NCI-H526 (cell line): Measurements from ENCODE around the gene FADS1.

Source experiments
- DNase-seq, 2 experiments: peaks; one replicate each; lab custom pipeline; 2025; lab: John Stamatoyannopoulos, UW

The FADS1 gene

DNA sequence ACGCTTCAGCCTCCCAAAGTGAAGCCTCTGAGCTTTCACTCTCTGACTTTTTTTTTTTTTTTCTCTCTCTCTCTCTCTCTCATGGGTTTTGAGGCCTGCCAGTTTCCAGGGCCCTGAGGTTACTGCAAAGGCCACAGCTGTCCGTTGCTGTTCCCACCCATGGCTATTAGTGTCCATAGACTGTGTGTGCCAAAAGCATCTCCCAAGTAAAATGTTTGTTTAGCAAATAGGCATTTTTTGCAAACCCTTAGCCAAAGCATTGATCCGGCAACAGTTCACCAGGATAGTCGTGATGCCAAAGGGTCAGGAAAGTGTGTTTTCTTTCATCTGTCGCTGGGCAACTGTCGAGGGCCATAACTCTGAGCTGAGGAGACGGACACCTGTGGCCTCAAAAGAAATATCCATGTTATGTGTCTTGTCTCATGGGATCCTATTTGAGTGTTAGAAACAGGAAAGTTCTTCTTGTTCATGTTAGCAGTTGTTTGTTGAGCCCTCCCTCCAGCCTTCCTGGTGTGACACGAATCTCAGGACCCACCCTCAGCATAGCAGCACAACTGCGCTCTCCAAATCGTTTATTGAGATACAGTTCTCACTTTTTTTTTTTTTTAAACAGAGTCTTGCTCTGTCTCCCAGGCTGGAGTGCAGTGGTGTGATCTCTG, 29.7 kb upstream of the FADS1 start:
- DNase-seq: no peak

DNA sequence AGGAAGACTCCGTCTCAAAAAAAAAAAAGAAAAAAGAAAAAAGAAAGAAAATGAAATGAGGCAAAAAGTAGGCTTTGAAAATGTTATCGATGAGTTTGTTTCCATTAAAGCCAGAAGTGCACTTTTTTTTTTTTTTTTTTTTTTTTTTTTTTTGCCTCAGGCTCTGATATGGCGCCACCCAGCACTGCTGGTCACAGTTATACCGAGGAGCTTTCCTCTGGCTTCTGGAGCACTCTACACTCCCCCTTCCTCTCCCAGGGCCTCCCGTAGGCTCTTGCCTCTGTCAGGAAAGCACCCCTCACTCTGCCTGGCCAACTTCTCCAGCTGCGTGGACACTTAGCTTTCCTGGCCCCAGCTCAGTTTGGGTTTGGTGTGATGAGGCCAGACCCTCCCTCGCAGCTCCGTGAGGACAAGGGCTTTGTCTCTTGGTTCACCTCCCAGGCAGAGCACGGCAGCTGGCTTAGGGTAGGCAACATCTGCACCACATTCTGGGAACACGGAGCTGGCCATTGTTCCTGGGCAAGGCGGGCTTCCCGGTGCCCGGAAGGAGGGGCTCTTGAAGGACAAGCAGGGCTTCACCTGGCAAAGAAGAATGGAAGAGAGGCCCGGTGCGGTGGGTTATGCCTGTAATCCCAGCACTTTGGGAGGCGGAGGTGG, 28.2 kb upstream of the FADS1 start:
- DNase-seq: no peak

DNA sequence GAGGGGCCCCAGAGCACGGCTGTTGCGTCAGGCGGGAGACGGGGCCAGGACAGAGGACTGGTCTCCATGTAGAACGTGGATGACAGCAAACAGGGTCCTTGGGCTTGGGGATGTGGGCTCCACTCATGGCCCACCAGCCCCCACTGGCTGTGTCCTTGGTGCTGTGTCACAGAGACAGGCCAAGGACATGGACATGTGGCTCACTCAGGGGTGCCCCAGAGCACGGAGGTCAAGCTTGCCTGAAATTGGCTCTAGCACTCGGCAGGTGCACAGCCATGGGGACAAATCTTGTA, 25.7 kb upstream of the FADS1 start:
- DNase-seq: no peak

DNA sequence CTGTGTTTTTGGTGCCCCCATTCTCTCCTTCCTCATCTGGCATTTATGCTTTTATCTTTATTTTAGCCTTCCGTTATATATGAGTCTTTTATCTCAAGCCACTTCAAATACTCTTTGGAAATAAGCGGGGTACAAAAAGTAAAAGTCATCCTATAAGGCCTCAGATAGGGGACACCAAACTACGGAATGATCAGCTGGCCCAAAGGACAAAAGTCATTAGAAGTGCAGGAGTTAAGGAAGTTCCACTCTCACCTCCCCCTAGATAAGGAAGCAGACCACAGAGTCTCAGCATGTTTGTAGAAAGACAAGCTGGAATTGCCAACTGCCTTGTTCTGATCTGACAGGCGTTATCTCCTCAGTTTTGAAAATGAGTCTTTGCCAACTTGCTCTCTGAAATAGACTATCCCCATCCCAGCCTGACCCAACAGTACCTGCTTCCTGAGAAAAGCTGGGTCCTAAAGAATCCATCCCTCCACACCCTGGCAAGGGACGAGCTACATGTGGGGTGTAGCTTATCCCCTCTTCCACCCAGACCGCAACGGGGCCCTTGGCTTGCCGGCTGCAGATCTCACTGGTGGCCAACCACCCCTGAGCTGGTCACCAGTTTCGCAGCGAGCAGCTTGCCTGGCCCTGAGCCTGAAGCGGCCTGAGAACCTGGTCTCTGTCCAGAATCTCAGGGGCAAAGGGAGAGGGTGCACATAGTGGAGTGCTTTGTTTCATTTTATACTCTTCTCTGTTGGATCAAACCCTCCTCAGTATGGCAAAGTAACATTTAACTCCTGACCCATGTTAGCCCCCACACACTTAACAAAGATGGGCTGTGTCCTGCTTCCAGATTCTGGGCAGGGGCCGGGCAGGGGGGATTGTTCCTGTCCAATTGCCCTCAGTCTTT, 25.1 kb upstream of the FADS1 start:
- no peak for DNase-seq

DNA sequence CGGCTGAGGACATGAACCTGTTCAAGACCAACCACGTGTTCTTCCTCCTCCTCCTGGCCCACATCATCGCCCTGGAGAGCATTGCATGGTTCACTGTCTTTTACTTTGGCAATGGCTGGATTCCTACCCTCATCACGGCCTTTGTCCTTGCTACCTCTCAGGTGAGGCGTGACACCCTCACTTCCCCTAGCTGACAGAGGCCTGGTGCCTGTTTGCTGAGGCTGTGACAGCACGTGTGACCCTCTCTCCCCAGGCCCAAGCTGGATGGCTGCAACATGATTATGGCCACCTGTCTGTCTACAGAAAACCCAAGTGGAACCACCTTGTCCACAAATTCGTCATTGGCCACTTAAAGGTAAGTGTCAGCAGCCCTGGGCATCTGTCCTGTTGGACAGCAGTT, 23.6 kb upstream of the FADS1 start:
- DNase-seq: no peak

DNA sequence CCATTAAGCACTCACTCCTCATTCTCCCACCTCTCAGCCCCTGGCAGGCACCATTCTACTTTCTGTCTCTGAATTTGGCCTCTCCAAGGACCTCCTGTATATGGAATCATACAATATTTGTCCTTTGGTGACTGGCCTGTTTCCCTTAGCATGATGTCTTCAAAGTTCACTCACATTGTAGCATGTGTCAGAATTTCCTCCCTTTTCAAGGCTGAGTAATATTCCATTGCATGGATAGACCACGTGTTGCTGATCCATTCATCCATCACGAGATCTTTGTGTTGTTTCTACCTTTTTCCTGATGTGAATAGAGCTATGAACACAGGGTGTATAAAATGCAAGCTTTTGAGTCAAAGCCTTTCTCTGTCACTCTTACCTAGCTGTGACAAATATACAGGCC, 22.9 kb upstream of the FADS1 start:
- DNase-seq: no peak

DNA sequence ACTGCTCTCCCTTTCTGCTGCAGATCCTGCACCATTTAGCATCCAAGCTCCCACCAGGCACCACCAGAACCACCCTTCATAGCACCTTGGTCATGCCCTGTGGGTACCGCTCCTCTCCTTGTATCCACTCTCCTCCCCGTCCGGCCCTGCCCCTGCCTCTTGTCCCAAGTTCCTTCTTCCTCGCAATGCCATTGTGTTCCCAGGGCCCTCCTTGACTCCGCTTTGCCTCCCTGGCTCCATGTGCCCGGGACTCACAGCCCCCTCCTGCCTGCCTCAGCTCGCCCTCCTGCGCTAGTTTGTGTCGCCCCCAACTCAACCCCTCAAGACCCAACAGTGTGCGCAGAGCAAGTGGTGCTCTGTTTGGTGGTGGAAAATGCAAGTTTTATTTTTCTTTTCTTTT, 22.1 kb upstream of the FADS1 start:
- no peak for DNase-seq

DNA sequence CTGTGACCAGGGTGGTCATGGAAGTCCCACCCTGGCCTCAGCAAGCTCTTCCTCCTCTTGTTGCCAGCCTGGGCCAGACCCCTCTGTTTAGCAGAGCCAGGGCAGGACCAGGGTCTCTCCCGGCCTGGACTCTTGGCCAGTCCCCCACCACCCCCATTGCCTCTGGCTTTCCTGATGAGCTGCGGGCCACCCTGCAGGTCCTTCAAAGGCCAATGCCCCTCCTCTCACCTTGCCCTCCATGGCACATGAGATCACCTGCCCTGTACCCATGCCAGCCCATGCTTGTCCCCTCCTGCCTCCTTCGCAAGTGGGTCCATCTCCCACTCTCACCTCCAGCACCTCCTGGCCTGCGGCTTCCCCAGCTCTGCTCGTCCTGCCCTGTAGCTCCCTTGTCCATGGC, 21.7 kb upstream of the FADS1 start:
- DNase-seq: no peak

DNA sequence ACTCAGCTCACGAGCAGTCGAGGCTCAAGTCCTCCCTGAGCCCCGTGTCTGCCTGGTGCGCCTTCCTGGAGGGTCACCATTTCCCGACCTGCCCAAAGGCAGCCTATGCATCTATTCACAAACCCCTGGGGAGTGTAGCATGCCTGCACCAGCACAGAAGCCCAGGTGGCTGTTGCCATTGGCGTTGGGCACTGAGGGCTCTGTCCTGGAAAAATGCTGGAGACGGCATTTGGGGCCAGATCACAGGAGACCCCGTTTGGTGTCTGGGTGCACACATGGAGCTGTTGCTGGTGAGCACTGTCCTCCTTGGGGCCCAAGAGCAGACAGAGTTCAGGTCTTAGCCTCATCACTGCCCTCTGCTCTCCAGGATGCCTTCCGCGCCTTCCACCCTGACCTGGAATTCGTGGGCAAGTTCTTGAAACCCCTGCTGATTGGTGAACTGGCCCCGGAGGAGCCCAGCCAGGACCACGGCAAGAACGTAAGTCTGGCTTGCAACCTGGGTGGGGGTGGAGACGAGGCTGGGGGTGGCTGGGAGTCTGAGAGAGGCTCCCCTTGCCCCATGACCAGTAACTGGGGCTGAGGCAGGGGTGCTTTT, 20.7 kb upstream of the FADS1 start:
- DNase-seq: no peak

DNA sequence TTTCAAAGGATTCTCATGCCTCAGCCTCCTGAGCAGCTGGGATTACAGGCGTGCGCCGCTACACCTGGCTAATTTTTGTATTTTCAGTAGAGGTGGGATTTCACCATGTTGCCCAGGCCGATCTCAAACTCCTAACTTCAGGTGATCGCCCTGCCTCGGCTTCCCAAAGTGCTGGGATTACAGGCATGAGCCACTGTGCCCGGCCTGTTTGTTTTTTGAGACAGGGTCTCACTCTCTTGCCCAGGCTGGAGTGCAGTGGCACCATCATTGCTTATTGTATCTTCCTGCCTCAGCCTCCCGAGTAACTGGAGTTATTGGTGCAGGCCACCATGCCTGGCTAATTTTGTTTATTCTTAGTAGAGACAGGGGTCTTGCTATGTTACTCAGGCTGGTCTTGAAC, 19.4 kb upstream of the FADS1 start:
- DNase-seq: no peak

DNA sequence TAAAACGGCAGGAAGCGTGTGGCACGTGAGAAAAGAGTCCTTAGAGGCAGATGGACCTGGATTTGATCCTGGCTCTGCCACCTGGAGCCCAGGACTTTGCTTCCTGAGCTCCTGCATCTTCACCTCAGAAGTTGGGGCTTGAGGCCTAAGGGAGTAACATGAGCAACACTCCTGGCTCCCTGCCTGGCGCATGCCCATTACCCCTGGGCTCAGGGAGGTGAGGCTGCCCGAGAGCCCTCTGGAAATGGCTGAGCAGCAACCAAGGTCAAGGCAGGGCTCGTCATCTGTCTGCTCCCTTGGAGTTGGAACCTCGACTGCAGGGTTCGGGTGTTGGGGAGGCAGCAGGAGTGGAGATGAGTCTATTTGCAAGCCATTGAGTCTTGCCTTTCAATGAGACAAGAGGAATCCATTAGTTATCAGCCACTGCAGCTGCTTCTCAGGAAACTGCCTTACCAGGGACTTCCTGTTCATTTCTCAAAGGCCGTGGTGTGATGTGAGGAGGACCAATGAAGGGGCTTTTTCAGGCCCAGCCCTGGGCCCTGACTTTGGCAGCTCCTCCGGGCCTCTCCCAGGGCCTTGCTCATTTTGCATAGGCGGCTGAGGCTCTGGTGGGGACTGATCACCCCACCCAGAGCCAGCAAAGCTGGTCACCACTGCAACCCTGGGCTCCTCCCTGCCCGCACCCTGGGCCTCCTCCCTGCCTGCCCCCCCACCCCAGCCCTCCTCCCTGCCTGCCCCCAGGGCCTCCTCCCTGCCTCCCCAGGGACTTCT, 17.7 kb upstream of the FADS1 start:
- peak; percentile 79 to 91 for DNase-seq

DNA sequence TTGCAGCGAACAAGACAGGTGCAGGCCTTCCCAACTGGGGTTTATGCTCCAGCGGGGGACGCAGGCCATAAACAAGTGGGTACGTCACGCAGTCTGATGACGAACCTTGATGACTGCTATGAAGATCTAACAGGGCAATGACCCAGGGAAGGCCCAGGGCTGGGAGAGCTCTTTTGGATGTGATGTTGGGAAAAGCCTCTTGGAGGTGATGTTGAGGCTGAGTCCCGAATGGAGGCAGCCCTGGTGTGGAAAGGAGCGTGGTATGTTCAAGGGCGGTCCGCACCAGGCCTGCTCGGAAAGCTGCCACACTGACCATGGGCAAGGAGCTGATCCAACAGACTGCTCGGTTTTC, 17.1 kb upstream of the FADS1 start:
- peak in 1 of 2 experiments; percentile 47 for DNase-seq

DNA sequence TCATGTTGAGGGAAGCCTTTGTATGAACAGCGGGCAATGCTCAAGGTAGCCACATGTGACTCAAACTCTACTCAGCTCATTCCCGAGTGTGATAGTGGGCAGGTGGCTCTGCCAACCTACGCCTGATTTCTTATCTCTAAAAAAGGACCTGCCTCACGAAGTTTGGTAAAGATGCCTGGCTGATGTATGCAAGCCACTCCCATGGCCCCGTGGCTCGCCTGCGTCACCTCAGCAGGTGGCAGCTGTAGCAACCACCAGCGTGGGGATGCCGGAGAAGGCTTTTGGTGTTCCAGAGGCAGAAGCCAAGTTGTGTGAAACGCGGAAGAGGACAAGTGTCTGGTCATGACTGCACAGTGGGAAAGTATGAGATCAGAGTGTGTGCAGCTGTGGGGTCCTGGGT, 16.7 kb upstream of the FADS1 start:
- DNase-seq: peak; percentile 20 to 73

DNA sequence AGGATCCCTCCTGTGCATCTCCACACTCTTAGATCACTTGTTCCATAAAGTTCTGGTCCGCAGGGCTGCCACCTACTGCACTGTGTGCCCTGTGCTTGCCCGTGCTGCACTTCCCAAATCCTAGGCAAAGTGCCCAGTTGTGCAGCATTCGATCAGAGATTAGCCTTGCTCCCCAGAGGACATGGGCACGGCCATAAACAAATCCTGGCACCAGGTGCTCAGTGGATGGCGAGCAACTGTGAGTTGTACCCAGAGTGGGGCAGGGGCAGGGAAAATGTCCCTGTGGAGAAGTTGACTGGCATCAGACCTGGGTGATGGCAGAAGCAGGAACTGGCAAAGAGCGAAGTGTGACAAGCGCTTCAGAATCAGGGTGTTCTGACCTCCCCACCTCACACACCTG, 16.0 kb upstream of the FADS1 start:
- DNase-seq: peak; percentile 39 to 57

DNA sequence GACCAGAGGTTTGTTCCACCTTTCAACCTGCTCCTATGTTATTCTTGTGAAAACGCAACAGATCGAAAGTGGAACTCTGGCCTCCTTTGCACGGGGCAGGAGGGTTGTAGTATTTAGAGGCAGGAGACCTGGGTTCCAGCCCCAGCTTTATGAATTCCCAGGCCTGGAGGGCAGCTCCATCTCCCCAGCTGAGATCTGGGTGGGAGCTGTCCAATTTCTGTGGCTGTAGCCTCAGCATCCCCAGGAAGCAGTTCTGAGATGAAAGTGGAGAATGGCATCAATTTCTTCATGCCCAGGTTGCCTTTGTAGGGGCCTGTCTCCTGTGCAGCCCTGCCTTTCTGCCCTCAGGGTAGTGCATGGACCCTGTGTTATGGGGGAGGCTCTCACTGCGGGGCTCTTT, 15.4 kb upstream of the FADS1 start:
- no peak for DNase-seq

DNA sequence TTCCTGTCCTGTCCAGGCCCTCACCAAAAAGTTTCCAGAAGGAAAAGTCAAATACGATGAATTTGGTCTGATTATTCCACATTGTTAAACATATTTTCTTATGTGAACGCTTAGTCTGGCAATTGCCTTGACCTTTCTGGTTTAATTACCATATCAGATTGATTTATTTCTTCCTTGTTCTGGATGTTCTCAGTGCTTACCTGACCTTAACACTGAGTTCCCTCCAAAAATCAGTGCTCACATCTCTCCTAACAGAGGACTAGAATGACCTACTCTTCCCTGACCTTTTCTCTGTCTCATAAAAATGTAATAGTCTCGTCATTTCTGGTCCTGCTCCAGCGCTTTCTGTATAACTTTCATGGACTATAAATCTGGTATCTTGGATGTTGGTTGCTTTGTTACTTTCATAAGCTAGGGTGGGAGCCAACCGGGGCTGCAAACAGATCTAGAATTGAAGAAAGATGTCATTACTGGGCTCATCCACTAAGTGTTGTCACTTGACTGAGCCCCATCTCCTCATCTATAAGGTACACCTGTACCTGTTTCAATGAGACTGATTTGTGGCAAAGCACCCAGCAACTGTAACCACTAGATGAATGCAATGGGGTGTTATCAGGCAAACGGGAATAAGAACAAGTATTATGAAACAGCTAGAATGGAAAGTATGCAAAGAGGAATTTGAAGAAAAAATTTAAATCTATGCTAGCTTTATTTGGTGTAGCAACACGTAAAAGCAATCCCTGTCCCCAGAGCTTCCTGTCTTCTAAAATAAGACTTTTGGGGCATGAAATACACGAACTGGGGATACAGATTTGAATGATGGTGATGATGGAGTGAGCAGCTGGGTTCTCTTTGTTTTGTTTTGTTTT, 13.7 kb upstream of the FADS1 start:
- DNase-seq: no peak

DNA sequence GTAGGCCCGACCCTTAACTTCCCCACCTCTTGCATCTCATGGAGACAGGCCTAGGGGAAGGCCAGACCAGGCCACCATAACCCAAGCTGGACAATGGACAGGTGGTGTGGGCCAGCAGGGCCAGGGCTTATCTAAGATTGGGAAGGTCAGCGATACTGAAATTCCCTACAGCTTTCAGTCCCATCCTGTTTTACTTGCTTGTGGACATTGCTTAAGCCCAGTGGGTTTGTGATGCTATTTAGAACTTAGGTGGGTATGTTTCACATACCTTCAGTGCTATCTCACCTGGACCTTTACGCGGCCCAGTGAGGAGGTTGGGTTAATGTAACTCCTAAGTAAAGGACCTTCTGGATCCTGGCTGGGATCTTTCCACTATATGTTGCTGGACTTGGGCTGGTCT, 13.0 kb upstream of the FADS1 start:
- no peak for DNase-seq

DNA sequence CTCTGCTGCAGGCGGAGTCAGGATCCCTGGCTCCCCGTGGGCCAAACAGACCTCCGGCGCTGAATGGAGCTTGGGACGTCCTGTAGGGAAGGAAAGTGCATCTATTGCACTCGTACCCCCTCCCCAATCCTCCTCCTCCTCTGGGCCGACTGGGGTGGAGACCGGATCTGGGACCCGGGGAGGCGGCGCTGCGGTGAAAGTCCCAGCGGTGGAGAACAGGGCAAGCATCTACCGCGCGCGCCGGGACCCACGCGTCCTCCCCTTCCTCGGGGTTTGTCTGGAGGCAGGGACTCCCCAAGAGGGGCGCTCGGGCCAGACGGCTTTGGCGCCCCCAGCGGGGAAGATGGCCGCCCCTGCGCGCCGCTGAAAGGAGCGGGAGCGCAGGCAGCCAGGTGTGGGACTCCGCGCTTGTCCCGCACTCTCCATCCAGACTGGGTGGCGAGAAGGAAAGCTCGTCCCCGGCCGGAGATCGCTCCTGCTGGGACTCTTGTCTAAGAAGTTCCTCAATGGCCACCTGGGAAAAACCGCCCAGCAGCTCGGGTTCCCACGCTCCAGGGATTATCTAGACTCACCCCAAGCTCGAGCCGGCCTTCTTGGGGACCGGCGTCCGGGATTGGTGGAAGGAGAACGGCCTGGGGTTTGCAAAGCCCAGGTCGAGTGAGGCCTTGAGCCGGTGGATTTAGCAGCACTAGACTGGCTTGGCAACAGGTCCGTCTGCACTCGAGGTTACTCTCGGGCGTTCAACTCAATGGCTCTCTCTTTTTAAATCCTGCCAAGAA, 12.0 kb upstream of the FADS1 start:
- DNase-seq: peak; percentile 43 to 87

DNA sequence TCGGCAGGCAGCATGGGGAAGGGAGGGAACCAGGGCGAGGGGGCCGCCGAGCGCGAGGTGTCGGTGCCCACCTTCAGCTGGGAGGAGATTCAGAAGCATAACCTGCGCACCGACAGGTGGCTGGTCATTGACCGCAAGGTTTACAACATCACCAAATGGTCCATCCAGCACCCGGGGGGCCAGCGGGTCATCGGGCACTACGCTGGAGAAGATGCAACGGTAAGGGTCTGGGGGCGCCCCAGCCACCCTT, 11.5 kb upstream of the FADS1 start:
- no peak for DNase-seq

DNA sequence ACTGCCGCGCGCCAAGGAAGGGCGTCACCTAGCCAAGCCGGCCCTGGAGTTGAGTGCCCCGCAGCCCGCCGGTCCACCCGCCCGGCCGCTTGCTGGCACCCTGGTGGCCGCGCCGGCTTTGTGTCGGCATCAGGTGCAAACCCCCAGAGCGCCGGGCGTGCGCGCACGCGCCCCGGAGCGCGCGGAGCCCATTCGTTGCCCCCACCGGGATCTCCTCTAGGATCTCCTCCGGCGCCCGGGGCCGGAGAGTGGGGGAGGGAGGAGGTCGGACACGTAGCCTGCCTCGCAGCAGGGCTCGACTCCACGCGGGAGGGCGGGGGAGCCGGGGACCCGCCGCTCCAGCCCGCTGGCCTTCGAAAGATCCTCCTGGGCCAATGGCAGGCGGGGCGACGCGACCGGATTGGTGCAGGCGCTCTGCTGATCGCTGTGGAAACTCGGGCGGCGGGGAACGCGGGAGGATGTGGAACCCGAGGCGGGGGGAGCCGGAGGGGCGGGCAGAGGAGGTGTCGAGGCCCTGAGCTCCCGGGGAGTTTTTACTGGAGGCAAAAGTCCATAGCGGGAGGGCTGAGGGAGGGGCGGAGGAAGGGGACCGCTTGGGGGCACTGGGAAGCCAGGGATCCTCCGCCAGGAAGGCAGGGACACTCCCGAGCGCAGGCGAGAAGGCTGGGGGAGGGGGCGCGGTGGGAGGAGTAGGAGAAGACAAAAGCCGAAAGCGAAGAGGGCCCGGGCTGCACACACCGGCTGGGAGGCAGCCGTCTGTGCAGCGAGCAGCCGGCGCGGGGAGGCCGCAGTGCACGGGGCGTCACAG, 11.0 kb upstream of the FADS1 start, which contains the start of gene FADS2:
Gene FADS2 (plus strand): TSS at position 730 of the 808 bp plus-strand sequence. CDS start 91 bp downstream, outside the sequence.
- DNase-seq: peak; percentile 93 to 99
